Ecto neural progenitor cell (in vitro differentiated cells): ENCODE data around the gene RNU2-63P.
"Not testable (repeated sequence)": the region's sequence is repeated elsewhere in the genome, so short reads cannot be mapped to it uniquely, and the experiment has no call there.

Experiments
- DNase-seq: peaks from one replicate; pipeline ENCODE4 v3.0.0-alpha.2; 2018; ENCODE audit warnings: low spot score

Gene RNU2-63P

GRCh38 chr2:87981182-87981581 lies 35.2 kb downstream of the RNU2-63P start:
- not testable (repeated sequence) for DNase-seq

GRCh38 chr2:87972385-87972784 lies 44.0 kb downstream of the RNU2-63P start:
- DNase-seq: not testable (repeated sequence)
